Cerebellar nuclear complex (tissue), 1 donor: ENCODE measurements around the gene NRXN3.
"Not testable (repeated sequence)": the region's sequence is repeated elsewhere in the genome, so short reads cannot be mapped to it uniquely, and the experiment has no call there.

ENCODE experiments used
- DNase-seq, 2 experiments: peaks; one replicate each; lab custom pipeline; 2025; lab: John Stamatoyannopoulos, UW

The NRXN3 gene

GRCh38 chr14:79064214-79064613 is 894.0 kb downstream of the NRXN3 start:
- no peak for DNase-seq

- no peak for DNase-seq
Measured at GRCh38 chr14:79074510-79074909, 904.3 kb downstream of the NRXN3 start.

- no peak for DNase-seq
Measured at GRCh38 chr14:79076428-79076827, 906.3 kb downstream of the NRXN3 start.

GRCh38 chr14:79077096-79077495 is 906.9 kb downstream of the NRXN3 start:
- DNase-seq, result no peak

- DNase-seq, result no peak
Measured at GRCh38 chr14:79080040-79080439, 909.9 kb downstream of the NRXN3 start.

GRCh38 chr14:79082883-79083282 is 912.7 kb downstream of the NRXN3 start:
- no peak for DNase-seq

- no peak for DNase-seq
Measured at GRCh38 chr14:79083356-79083755, 913.2 kb downstream of the NRXN3 start.

GRCh38 chr14:79084861-79085260 is 914.7 kb downstream of the NRXN3 start:
- no peak for DNase-seq

GRCh38 chr14:79089576-79089975 is 919.4 kb downstream of the NRXN3 start:
- DNase-seq, result no peak

- DNase-seq, result no peak
Measured at GRCh38 chr14:79090641-79091180, 920.5 kb downstream of the NRXN3 start.

GRCh38 chr14:79091381-79091963 is 921.3 kb downstream of the NRXN3 start:
- DNase-seq, result no peak

- DNase-seq, result no peak
Measured at GRCh38 chr14:79093531-79093930, 923.4 kb downstream of the NRXN3 start.

- no peak for DNase-seq
Measured at GRCh38 chr14:79094951-79095350, 924.8 kb downstream of the NRXN3 start.

- no peak for DNase-seq
Measured at GRCh38 chr14:79096811-79097210, 926.6 kb downstream of the NRXN3 start.

- no peak for DNase-seq
Measured at GRCh38 chr14:79098324-79098723, 928.2 kb downstream of the NRXN3 start.

GRCh38 chr14:79100578-79100977 is 930.4 kb downstream of the NRXN3 start:
- DNase-seq, result no peak

- DNase-seq, result no peak
Measured at GRCh38 chr14:79101388-79101787, 931.2 kb downstream of the NRXN3 start.

GRCh38 chr14:79103764-79104163 is 933.6 kb downstream of the NRXN3 start:
- no peak for DNase-seq

GRCh38 chr14:79110564-79110963 is 940.4 kb downstream of the NRXN3 start:
- DNase-seq, result not testable (repeated sequence)

- DNase-seq, result no peak
Measured at GRCh38 chr14:79111987-79112501, 941.9 kb downstream of the NRXN3 start.

- DNase-seq, result no peak
Measured at GRCh38 chr14:79117561-79117960, 947.4 kb downstream of the NRXN3 start.

GRCh38 chr14:79118291-79118690 is 948.1 kb downstream of the NRXN3 start:
- no peak for DNase-seq

GRCh38 chr14:79134361-79134760 is 964.2 kb downstream of the NRXN3 start:
- DNase-seq, result no peak
